ENCODE results near the gene ATE1.

The ATE1 gene

GRCh38 chr10:121724282-121724681 is 203.5 kb downstream of the ATE1 start:
- POLR2A ChIA-PET = no interaction called here
- CTCF ChIA-PET = interaction anchor here (1.4 to 1.8 kb wide), 2 partner anchors 15 to 29 kb away, joined by 3 to 4 read pairs; no protein-coding TSS in a partner anchor

GRCh38 chr10:121722665-121723064 is 205.2 kb downstream of the ATE1 start:
- ChIA-PET POLR2A (no interaction called here), CTCF (interaction anchor here (1.4 to 1.8 kb wide), 3 partner anchors 11 to 27 kb away, joined by 3 to 4 read pairs (median 4); no protein-coding TSS in a partner anchor)
- no peak for DNase-seq (ENCODE audit: extremely low spot score)
- TF ChIP-seq CTCF (IDR thresholded peaks at IDR 0.05; ENCODE audit: control extremely low read depth, extremely low read depth, low read depth, missing control alignments) = no peak

More at GRCh38 chr10:121724282-121724681, 203.5 kb downstream of the ATE1 start:
- TF ChIP-seq CTCF (IDR thresholded peaks at IDR 0.05; ENCODE audit: control extremely low read depth, extremely low read depth, low read depth, missing control alignments) = no peak
- DNase-seq (ENCODE audit: extremely low spot score) = no peak

- no peak for TF ChIP-seq CTCF (IDR thresholded peaks at IDR 0.05; ENCODE audit: control extremely low read depth, extremely low read depth, low read depth, missing control alignments)
- POLR2A ChIA-PET = no interaction called here
- no peak for DNase-seq (ENCODE audit: extremely low spot score)
- CTCF ChIA-PET = interaction anchor here (1.2 to 1.8 kb wide), 2 partner anchors 13 kb away, joined by 3 to 4 read pairs; no protein-coding TSS in a partner anchor
Observed at GRCh38 chr10:121721257-121721656, 206.6 kb downstream of the ATE1 start.

DNA sequence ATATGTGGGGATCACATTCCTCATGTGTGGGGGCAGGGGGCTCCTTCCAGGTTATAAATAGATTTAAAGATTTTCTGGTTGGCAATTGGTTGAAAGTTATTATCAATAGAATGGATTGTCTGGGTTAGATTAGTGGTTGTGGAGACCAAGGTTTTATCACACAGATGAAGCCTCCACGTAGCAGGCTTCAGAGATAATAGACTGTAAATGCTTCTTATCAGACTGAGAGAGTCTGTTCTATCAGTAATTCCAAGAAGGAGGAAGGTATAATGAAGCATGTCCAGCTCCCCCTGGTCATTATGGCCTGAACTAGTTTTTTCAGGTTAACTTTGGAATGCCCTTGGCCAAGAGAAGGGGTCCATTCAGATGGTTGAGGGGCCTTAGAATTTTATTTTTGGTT is 211.9 kb downstream of the ATE1 start:
- POLR2A ChIA-PET = no interaction called here
- DNase-seq (ENCODE audit: extremely low spot score) = no peak
- CTCF ChIA-PET = interaction anchor here (1.2 kb wide), 1 partner anchor 18 kb away, joined by 3 read pairs; no protein-coding TSS in a partner anchor
- no peak for TF ChIP-seq CTCF (IDR thresholded peaks at IDR 0.05; ENCODE audit: control extremely low read depth, extremely low read depth, low read depth, missing control alignments)

DNA sequence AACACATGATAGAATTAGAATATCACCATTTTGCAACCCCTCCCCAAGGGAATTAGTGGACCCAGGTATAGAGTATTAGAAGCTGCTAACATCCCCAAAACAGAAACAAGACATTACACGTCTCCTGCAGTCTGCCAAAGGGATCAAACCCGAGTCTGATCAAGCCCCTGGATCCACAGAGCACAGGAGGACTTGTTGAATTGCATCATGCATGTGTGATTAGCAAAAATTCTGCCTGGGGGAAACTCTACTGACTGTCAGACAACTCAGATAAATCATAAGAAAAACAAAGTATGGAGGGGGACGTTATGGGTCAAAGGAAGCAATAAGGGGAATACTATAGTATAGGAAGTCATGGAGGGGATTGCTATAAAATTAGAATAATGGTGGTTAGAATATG is 212.8 kb downstream of the ATE1 start:
- ChIA-PET CTCF (interaction anchor here (1.2 kb wide), 1 partner anchor 17 kb away, joined by 3 read pairs; no protein-coding TSS in a partner anchor), POLR2A (no interaction called here)
- no peak for TF ChIP-seq CTCF (IDR thresholded peaks at IDR 0.05; ENCODE audit: control extremely low read depth, extremely low read depth, low read depth, missing control alignments)
- DNase-seq (ENCODE audit: extremely low spot score) = no peak

- POLR2A ChIA-PET = no interaction called here
Observed at GRCh38 chr10:121713486-121713885, 214.3 kb downstream of the ATE1 start.

More at GRCh38 chr10:121713486-121713885, 214.3 kb downstream of the ATE1 start:
- TF ChIP-seq CTCF (IDR thresholded peaks at IDR 0.05; ENCODE audit: control extremely low read depth, extremely low read depth, low read depth, missing control alignments) = no peak
- CTCF ChIA-PET = no interaction called here
- DNase-seq (ENCODE audit: extremely low spot score) = no peak

All from GM10248 (cell line).